ENCODE data around the gene SIMC1.
"Not testable (repeated sequence)": the region's sequence is repeated elsewhere in the genome, so short reads cannot be mapped to it uniquely, and the experiment has no call there.

DNA sequence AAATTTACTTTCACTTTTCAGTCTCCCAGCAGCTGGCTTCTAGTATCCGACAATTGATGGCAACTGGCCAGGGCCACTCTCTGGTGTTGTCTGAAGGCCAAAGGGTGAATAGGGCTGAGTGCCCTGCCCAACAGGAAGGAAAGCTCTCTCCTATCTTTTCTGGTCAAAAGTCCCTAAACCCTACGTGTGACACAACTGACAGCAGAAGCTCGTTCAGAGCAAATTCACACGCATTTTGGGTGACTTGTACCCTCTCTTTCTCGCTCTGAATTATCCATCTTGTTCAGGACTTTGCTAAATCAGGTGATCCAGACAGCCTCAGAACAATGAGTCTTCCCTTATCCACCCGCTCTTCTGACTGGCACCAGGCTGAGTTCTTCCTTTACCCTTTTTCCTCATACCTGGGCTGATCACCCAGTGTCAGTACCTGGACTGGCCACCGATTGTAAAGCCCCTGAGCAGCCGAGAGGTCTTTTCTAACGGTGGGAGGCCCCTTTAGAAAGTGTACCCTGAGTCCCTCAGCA is 21.8 kb upstream of the SIMC1 start:
- TF ChIP-seq, protein P1, sequence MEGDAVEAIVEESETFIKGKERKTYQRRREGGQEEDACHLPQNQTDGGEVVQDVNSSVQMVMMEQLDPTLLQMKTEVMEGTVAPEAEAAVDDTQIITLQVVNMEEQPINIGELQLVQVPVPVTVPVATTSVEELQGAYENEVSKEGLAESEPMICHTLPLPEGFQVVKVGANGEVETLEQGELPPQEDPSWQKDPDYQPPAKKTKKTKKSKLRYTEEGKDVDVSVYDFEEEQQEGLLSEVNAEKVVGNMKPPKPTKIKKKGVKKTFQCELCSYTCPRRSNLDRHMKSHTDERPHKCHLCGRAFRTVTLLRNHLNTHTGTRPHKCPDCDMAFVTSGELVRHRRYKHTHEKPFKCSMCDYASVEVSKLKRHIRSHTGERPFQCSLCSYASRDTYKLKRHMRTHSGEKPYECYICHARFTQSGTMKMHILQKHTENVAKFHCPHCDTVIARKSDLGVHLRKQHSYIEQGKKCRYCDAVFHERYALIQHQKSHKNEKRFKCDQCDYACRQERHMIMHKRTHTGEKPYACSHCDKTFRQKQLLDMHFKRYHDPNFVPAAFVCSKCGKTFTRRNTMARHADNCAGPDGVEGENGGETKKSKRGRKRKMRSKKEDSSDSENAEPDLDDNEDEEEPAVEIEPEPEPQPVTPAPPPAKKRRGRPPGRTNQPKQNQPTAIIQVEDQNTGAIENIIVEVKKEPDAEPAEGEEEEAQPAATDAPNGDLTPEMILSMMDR (IDR thresholded peaks at IDR 0.05): not testable (repeated sequence)
- TF ChIP-seq EP300, POLR2AphosphoS5, POLR2A (IDR thresholded peaks at IDR 0.05): not testable (repeated sequence)

Data from stomach (tissue), 4 donors.